Kidney (tissue), 14 donors: ENCODE measurements around the gene CTNNA2. TPM values are rescaled to one million over a fixed set of nuclear protein-coding genes. Genes with fewer than 3 reads are reported as not detected.

Source experiments
- DNase-seq, 5 donors: peaks; one replicate each; pipeline ENCODE4 v3.0.0-alpha.2; 2013 to 2020
- FAIRE-seq: peaks from 2 replicates; lab custom pipeline; 2012; peaks lifted over from hg19 to GRCh38; lab: Jason Lieb, UNC
- H3K27ac ChIP-seq, 2 donors: one replicate each; pipeline ENCODE4 v1.7.0; 2013; ENCODE audit warnings: low read depth in 2 of 2, low read length in 2 of 2, inconsistent platforms in 1 of 2
- H3K27me3 ChIP-seq: one replicate; pipeline ENCODE4 v1.7.1; 2013; ENCODE audit warnings: low read length, inconsistent platforms; ENCODE audit not compliant: control insufficient read depth, insufficient read depth
- H3K36me3 ChIP-seq, 3 donors: one replicate each; pipeline versions ENCODE4 v1.7.0 to v1.7.1; 2013; ENCODE audit warnings: low read length in 3 of 3, control low read depth in 1 of 3, inconsistent platforms in 1 of 3; ENCODE audit not compliant: insufficient read depth in 3 of 3, control insufficient read depth in 2 of 3
- H3K4me1 ChIP-seq, 3 donors: one replicate each; pipeline versions ENCODE4 v1.7.0 to v1.7.1; 2013; ENCODE audit warnings: low read length in 3 of 3, inconsistent platforms in 1 of 3, low read depth in 1 of 3; ENCODE audit not compliant: control insufficient read depth in 2 of 3, insufficient read depth in 2 of 3
- H3K4me3 ChIP-seq, 3 donors: one replicate each; pipeline versions ENCODE4 v1.7.0 to v1.8.1; 2013; ENCODE audit warnings: low read length in 3 of 3, control low read depth in 1 of 3, inconsistent platforms in 1 of 3
- H3K9ac ChIP-seq, 3 donors: one replicate each; pipeline versions ENCODE4 v1.7.0 to v1.7.1; 2013; ENCODE audit warnings: low read length in 3 of 3, control low read depth in 1 of 3, inconsistent platforms in 1 of 3
- H3K9me3 ChIP-seq, 3 donors: one replicate each; pipeline versions ENCODE4 v1.7.0 to v1.7.1; 2013; ENCODE audit warnings: low read length in 3 of 3, control low read depth in 1 of 3, inconsistent platforms in 1 of 3; ENCODE audit not compliant: control insufficient read depth in 2 of 3, insufficient read depth in 1 of 3
- intact Hi-C: fragments of 100-400 bp; cut with DNase I; formaldehyde crosslinking; loops from one replicate; pipeline ENCODE4 v1.11.1; 2022
- polyA plus RNA-seq: library from polyadenylated mRNA; stranded (reverse); fragments of 350-450 nt; fragmentation: Illumina TruSeq; extraction: RNeasy Lipid Tissue Mini Kit (QIAGEN cat#74804); gene quantifications from one replicate; pipeline ENCODE4 v1.2.3, GENCODE V29; 2014; ENCODE audit warnings: low read depth, low replicate concordance; ENCODE audit not compliant: insufficient read depth
- total RNA-seq: library from RNA; stranded (reverse); fragmentation: NEBNext Ultra II Directional; extraction: Animal tissue kit (Norgen Biotek cat#: 25700); gene quantifications from one replicate; pipeline ENCODE4 v1.2.1, GENCODE V29; 2021
- TF ChIP-seq, protein P1 (sequence below): IDR thresholded peaks from 3 replicates; pipeline ENCODE4 v1.5.1; 2012; ENCODE audit warnings: mild to moderate bottlenecking, moderate library complexity, borderline replicate concordance; ENCODE audit not compliant: insufficient read depth; ENCODE audit errors: extremely low read depth
- donor health status: control.
- donor health status: control.
- donor health status: control.
- donor health status: control.
- donor health status: control.
- donor health status: DM: yes; HTN: yes; CAD: no.
- donor health status: Normal renal cell carcinoma (clear cell type).

Gene CTNNA2
- total and polyA plus RNA-seq, 2 donors from 2014 or later: 0.47 TPM; not detected in 1

DNA sequence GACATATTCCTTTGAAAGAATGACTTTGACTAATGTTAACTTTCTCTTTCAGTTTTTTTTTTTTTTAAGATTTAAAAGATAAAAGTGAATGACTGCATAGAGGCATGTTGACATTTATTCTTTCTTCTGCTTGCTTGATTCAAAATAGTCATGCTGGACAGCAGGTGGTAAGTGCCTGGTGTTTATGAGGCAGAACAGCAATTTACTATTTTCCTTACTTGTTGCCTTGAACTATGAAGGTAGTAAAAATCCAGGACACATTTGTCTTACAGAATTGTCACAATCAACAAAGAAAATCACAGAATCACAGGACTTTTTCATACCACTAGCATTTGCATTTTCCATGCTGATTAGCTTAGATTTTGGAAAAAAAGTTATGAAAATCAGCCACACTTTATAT is 388.3 kb downstream of the CTNNA2 start:
- H3K9me3 ChIP-seq: no peaks in the 10 kb centered on the region
- H3K27ac ChIP-seq: no peak overlapping the region
- no peaks in the 10 kb centered on the region for H3K36me3 ChIP-seq
- H3K9ac ChIP-seq: no peak overlapping the region
- DNase-seq (peak in 2 of 5 donors; percentile 69 to 73), FAIRE-seq (no peak)
- TF ChIP-seq, protein P1, sequence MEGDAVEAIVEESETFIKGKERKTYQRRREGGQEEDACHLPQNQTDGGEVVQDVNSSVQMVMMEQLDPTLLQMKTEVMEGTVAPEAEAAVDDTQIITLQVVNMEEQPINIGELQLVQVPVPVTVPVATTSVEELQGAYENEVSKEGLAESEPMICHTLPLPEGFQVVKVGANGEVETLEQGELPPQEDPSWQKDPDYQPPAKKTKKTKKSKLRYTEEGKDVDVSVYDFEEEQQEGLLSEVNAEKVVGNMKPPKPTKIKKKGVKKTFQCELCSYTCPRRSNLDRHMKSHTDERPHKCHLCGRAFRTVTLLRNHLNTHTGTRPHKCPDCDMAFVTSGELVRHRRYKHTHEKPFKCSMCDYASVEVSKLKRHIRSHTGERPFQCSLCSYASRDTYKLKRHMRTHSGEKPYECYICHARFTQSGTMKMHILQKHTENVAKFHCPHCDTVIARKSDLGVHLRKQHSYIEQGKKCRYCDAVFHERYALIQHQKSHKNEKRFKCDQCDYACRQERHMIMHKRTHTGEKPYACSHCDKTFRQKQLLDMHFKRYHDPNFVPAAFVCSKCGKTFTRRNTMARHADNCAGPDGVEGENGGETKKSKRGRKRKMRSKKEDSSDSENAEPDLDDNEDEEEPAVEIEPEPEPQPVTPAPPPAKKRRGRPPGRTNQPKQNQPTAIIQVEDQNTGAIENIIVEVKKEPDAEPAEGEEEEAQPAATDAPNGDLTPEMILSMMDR: no peak
- H3K4me3 ChIP-seq: no peak overlapping the region
- H3K4me1 ChIP-seq: no peaks in the 10 kb centered on the region
- intact Hi-C loops: no loop called here
- H3K27me3 ChIP-seq: no peaks in the 10 kb centered on the region

DNA sequence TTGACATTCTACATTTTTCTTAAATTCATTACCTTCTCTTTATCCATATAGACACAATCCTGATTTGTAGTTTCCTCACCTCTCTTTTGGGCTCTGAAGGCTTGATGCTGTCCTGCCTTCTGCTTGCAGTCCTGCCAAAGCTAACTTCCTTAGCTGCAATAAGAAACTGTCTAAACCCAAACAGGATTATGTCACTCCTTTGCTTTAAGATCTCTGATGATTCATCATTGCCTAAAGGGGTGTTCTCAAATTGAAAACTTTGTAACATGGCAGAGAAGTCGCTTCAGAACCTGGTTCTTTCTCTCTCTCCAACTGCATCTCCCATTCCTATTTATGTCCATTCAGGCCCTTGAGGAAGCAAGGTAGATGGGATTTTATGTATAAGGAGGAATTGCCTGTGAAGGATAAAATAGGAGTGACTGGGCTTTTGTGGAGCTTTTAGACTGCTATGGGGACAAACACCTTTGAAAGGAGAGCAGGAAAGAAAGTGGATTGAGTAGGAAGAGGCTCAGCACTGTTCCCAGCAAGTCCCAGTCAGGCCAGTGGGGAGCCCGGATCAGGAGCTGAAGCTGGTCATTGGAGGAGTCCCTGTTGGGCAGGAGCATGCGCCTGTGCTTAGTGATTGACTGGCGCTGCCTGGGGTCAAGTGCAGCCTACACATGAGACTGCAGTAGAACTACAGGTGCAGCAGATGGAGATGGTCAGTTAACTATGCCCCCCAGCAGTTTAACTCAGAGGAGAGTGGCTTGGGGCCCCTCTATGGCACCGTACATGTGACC is 390.6 kb downstream of the CTNNA2 start:
- intact Hi-C loops: no loop called here
- no peak overlapping the region for H3K4me3 ChIP-seq
- H3K36me3 ChIP-seq: no peaks in the 10 kb centered on the region
- FAIRE-seq (no peak), DNase-seq (no peak)
- TF ChIP-seq, protein P1: no peak
- H3K9me3 ChIP-seq: no peaks in the 10 kb centered on the region
- H3K9ac ChIP-seq: no peak overlapping the region
- H3K27ac ChIP-seq: no peak overlapping the region
- H3K27me3 ChIP-seq: no peaks in the 10 kb centered on the region
- no peaks in the 10 kb centered on the region for H3K4me1 ChIP-seq

DNA sequence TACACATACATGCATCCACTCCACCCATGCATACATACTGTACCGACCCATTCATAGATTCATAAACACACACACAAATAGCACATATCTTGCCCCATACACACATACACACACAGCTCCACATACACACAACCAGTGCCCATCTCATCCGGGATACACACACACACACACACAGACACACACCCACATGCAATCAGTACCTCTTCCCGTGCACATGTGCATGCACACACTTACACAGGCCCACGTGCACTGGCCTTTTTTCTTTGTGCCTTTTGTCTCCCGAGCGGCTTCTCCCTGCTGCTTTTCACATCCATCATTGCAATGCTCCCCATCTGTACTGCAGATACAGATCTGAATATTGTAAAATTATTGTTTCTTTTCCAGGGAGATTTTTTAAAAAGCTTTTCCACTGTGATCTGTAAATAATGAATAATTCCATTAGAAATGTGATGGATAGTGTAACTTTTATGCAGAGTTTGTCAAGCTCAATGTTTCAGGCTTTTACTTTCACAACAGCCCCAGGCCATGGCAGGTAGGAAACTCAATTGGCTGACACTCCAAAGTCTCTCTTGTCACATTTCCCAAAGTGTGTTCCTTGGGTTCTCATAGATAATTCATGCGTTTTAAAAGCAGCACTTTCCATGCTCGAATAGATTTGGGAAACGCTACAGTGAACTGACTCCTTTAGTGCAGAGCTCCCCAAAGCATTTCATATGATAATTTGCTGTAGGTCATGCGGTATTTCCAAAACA is 393.5 kb downstream of the CTNNA2 start:
- H3K36me3 ChIP-seq: no peaks in the 10 kb centered on the region
- DNase-seq (no peak), FAIRE-seq (no peak)
- H3K27me3 ChIP-seq: no peaks in the 10 kb centered on the region
- no peak overlapping the region for H3K27ac ChIP-seq
- no peaks in the 10 kb centered on the region for H3K9me3 ChIP-seq
- TF ChIP-seq, protein P1: no peak
- intact Hi-C loops: no loop called here
- H3K4me3 ChIP-seq: no peak overlapping the region
- H3K4me1 ChIP-seq: no peaks in the 10 kb centered on the region
- no peak overlapping the region for H3K9ac ChIP-seq
